DND-41 (cell line): ENCODE measurements around the gene C1orf105.

ENCODE experiments used
- ATAC-seq: fragments of 200-7000 bp; cut with Tn5 transposase; 3 replicates; pipeline ENCODE4 v1.9.1; 2021; ENCODE audit warnings: low read depth; ENCODE audit not compliant: insufficient read depth
- DNase-seq: peaks from one replicate; pipeline ENCODE4 v3.0.0-alpha.2; 2020
- H2AFZ ChIP-seq: 2 replicates; pipeline ENCODE4 v1.6.0; 2012; ENCODE audit warnings: low read depth, low read length
- H3K27ac ChIP-seq: 2 replicates; pipeline ENCODE4 v1.5.1; 2012; ENCODE audit warnings: low read length, inconsistent platforms
- H3K27me3 ChIP-seq: fragments of 200-600 bp; sonication (generic); 2 replicates; pipeline ENCODE4 v1.6.0; 2012; ENCODE audit warnings: low read length, mild to moderate bottlenecking, inconsistent platforms; ENCODE audit not compliant: insufficient read depth, poor library complexity
- H3K36me3 ChIP-seq: 2 replicates; pipeline ENCODE4 v1.5.1; 2012; ENCODE audit warnings: low read length, inconsistent platforms; ENCODE audit not compliant: insufficient read depth
- H3K4me1 ChIP-seq: 2 replicates; pipeline ENCODE4 v1.5.1; 2012; ENCODE audit warnings: mild to moderate bottlenecking, low read length; ENCODE audit not compliant: insufficient read depth
- H3K4me2 ChIP-seq: 2 replicates; pipeline ENCODE4 v1.6.0; 2012; ENCODE audit warnings: mild to moderate bottlenecking, moderate library complexity, low read length, inconsistent platforms; ENCODE audit not compliant: insufficient read depth
- H3K4me3 ChIP-seq, 2 experiments: fragments of 200-600 bp in 1 of 2; shearing (Covaris generic) in 1 of 2; 2 replicates each; pipeline ENCODE4 v1.5.1; 2012 to 2016; ENCODE audit warnings: inconsistent platforms in 2 of 2, low read length in 2 of 2, mild to moderate bottlenecking in 2 of 2, low read depth in 1 of 2, moderate library complexity in 1 of 2
- H3K79me2 ChIP-seq: 2 replicates; pipeline ENCODE4 v1.6.0; 2012; ENCODE audit warnings: low read length, inconsistent platforms; ENCODE audit not compliant: insufficient read depth
- H3K9ac ChIP-seq: 2 replicates; pipeline ENCODE4 v1.6.0; 2012; ENCODE audit warnings: low read depth, mild to moderate bottlenecking, inconsistent platforms, low read length, moderate library complexity
- H3K9me3 ChIP-seq: 2 replicates; pipeline ENCODE4 v1.5.1; 2012; ENCODE audit warnings: low read length, moderate library complexity, mild to moderate bottlenecking, inconsistent platforms; ENCODE audit not compliant: insufficient read depth, severe bottlenecking
- H4K20me1 ChIP-seq: 2 replicates; pipeline ENCODE4 v1.6.0; 2012; ENCODE audit warnings: low read length; ENCODE audit not compliant: insufficient read depth
- EZH2 ChIP-seq: IDR thresholded peaks from 3 replicates; pipeline ENCODE4 v1.6.1; 2012; ENCODE audit warnings: borderline replicate concordance, low read depth, mild to moderate bottlenecking, moderate library complexity, low read length, inconsistent platforms; ENCODE audit not compliant: severe bottlenecking
- TF ChIP-seq, protein P1 (sequence below): IDR thresholded peaks from 2 replicates; pipeline ENCODE4 v1.5.1; 2012; ENCODE audit warnings: borderline replicate concordance, low read length, moderate library complexity, mild to moderate bottlenecking; ENCODE audit not compliant: poor library complexity, severe bottlenecking; ENCODE audit errors: extremely low read depth

Gene C1orf105

GRCh38 chr1:172380441-172381244 lies 39.8 kb upstream of the C1orf105 start:
- Histone ChIP-seq H3K4me2 (peak overlapping the region; percentile 68), H2AFZ (peak overlapping the region; percentile 92), H3K4me1 (peaks cover 20% of the 10 kb centered on the region), H3K9me3 (no peaks in the 10 kb centered on the region), H3K4me3 (peak overlapping the region in 1 of 2 experiments; percentile 52; a peak in 3 of 4 replicates), H3K79me2 (no peaks in the 10 kb centered on the region), H3K27ac (peak overlapping the region; percentile 94), H3K27me3 (no peaks in the 10 kb centered on the region), H4K20me1 (no peaks in the 10 kb centered on the region), H3K36me3 (no peaks in the 10 kb centered on the region), H3K9ac (peak overlapping the region; percentile 56)
- ATAC-seq, result peak; percentile 100
- DNase-seq, result peak; percentile 52
- TF ChIP-seq EZH2, result no peak
- TF ChIP-seq, protein P1, sequence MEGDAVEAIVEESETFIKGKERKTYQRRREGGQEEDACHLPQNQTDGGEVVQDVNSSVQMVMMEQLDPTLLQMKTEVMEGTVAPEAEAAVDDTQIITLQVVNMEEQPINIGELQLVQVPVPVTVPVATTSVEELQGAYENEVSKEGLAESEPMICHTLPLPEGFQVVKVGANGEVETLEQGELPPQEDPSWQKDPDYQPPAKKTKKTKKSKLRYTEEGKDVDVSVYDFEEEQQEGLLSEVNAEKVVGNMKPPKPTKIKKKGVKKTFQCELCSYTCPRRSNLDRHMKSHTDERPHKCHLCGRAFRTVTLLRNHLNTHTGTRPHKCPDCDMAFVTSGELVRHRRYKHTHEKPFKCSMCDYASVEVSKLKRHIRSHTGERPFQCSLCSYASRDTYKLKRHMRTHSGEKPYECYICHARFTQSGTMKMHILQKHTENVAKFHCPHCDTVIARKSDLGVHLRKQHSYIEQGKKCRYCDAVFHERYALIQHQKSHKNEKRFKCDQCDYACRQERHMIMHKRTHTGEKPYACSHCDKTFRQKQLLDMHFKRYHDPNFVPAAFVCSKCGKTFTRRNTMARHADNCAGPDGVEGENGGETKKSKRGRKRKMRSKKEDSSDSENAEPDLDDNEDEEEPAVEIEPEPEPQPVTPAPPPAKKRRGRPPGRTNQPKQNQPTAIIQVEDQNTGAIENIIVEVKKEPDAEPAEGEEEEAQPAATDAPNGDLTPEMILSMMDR, result peak; percentile 21

DNA sequence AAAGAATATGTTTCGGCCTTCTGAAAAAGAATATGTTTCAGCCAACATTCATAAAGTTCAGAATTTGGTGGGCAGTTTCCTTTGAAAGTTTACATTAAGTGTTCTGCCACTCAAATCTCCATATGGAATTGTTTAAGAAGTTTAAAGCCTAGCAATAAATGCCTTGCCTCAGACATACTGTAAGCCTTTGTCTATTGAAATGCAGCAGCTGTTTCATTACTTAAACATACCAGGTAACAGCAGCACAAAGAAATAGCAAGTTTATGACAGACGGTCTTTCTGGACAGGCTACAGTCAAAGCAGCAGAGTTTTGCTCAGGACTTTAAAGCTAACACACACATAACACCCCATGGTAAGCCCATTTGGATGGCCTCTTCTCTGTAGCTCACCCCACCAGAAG lies 38.5 kb upstream of the C1orf105 start:
- H3K4me3 ChIP-seq, result no peak overlapping the region
- peak overlapping the region; percentile 46 for H2AFZ ChIP-seq
- no peak for DNase-seq
- TF ChIP-seq EZH2, result no peak
- TF ChIP-seq, protein P1, result no peak
- no peaks in the 10 kb centered on the region for H3K27me3 ChIP-seq
- H3K9ac ChIP-seq, result no peak overlapping the region
- no peaks in the 10 kb centered on the region for H3K36me3 ChIP-seq
- peaks cover 20% of the 10 kb centered on the region for H3K4me1 ChIP-seq
- H3K9me3 ChIP-seq, result no peaks in the 10 kb centered on the region
- no peak overlapping the region for H3K27ac ChIP-seq
- ATAC-seq, result no peak
- no peaks in the 10 kb centered on the region for H4K20me1 ChIP-seq
- no peaks in the 10 kb centered on the region for H3K79me2 ChIP-seq
- no peak overlapping the region for H3K4me2 ChIP-seq

DNA sequence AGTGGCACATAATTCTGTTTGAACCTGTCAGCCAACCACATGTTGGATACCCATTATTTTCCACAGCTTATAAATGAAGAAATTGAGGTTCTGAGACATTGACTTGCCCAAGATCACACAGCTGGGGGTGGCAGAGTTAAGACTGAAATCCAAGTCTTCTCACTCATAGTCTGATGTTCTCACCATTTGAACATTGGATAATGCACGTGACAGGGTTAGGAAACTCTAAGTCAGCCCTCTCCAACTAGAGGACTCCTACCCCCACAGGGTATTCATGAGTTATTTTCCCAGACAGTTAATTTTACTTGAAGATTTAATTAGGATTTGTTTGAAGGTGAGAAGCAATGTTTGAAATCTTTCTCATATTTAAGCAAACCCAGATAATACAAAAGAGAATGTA lies 38.1 kb upstream of the C1orf105 start:
- no peaks in the 10 kb centered on the region for H3K36me3 ChIP-seq
- no peaks in the 10 kb centered on the region for H3K9me3 ChIP-seq
- ATAC-seq, result no peak
- TF ChIP-seq, protein P1, result no peak
- no peak for TF ChIP-seq EZH2
- H2AFZ ChIP-seq, result peak overlapping the region; percentile 46
- H3K4me1 ChIP-seq, result peaks cover 20% of the 10 kb centered on the region
- no peaks in the 10 kb centered on the region for H4K20me1 ChIP-seq
- DNase-seq, result no peak
- H3K4me2 ChIP-seq, result no peak overlapping the region
- H3K27ac ChIP-seq, result no peak overlapping the region
- no peaks in the 10 kb centered on the region for H3K79me2 ChIP-seq
- no peaks in the 10 kb centered on the region for H3K27me3 ChIP-seq
- H3K9ac ChIP-seq, result no peak overlapping the region
- no peak overlapping the region for H3K4me3 ChIP-seq

GRCh38 chr1:172382990-172383389 lies 37.5 kb upstream of the C1orf105 start:
- DNase-seq (no peak), ATAC-seq (no peak)
- H4K20me1 ChIP-seq, result no peaks in the 10 kb centered on the region
- TF ChIP-seq, protein P1, result no peak
- no peak for TF ChIP-seq EZH2
- no peaks in the 10 kb centered on the region for H3K27me3 ChIP-seq
- H3K79me2 ChIP-seq, result no peaks in the 10 kb centered on the region
- no peaks in the 10 kb centered on the region for H3K9me3 ChIP-seq
- no peak overlapping the region for H3K4me3 ChIP-seq
- no peak overlapping the region for H3K27ac ChIP-seq
- H3K4me2 ChIP-seq, result no peak overlapping the region
- H3K4me1 ChIP-seq, result peaks cover 20% of the 10 kb centered on the region
- H3K9ac ChIP-seq, result no peak overlapping the region
- no peak overlapping the region for H2AFZ ChIP-seq
- no peaks in the 10 kb centered on the region for H3K36me3 ChIP-seq
